Activated CD4-positive, CD25-positive, alpha-beta regulatory T cell treated with anti-CD3 and anti-CD28 coated beads, Interleukin-2, amount 50 U/mL, for 72 hours (primary cell): ENCODE data around the gene SEC61A1.

ENCODE experiments used
- DNase-seq: peaks from one replicate; pipeline ENCODE4 v3.0.0; 2021

The SEC61A1 gene

DNA sequence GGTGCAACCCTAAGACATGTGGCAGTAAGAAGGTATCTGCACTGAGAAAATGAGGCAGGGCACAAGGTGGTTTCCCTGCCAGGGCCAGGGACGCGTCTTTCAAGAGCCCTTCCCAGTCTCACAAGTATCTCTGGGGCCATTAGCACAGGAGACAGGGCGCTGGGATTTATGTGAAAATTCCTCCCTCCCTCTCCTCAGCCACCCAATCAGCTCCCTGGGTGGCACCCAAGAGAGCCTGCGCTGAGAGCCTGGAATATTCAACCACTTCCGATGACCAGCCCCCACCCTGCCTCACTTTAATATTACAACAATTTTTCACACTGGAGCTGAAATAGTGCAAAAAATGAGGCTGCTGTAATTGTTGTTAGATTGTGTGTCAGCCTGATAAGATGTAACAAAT is 26.1 kb downstream of the SEC61A1 start:
- DNase-seq = no peak

DNA sequence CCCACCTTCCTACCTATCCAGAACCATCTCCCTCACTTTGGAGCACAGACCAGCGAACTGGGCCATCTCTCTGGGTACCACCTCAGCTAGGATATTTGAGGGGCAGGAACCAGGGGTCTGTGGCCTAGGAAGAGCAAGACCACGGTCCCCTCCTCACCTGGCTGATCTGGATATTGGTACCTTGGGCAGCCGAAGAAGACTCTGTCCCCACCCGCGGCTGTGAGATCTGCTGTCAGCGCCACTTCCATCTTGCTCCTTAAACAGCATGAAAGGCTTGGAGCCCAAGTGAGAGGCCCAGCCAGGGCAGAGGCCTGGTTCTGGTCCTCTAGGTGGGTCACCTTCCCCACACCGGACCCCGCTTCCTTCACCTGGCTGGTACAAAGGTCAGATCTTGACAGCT is 26.6 kb downstream of the SEC61A1 start:
- DNase-seq = peak; percentile 23

- peak; percentile 23 for DNase-seq
Observed at GRCh38 chr3:128079823-128080222, 27.6 kb downstream of the SEC61A1 start.

DNA sequence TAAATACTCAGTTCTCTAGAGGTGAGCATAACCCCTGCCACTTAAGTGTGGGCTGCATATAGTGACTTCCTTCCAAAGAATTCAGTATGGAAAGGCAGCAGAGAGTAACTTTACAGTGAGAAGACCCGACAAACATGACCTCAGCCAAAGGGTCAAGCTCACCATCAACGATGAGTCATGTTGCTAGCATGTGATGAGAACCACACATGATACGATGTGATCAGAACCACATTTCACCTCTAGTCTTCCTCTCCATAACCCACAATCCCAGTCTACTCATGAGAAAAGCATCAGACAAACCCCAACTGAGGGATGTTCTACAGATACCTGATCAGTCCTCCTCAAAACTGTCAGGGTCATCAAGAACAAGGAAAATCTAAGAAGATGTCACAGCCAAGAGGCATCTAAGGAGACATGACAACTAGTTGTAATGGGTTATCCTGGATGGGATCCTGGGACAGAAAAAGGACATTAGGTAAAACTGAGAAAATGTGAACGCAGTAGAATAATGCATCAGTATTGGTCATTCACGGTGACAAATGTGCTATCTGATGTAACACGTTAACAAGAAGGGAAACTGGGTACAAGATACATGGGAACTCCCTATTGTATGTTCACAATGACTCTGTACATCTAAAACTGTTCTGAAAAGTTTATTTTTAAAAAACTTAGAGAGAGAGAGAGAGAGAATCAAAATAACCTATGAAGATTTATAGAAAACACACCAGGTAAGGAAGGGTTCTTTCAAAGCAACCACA is 28.3 kb downstream of the SEC61A1 start:
- peak; percentile 1 for DNase-seq

GRCh38 chr3:128081226-128081625 is 29.0 kb downstream of the SEC61A1 start:
- DNase-seq = peak; percentile 5

DNA sequence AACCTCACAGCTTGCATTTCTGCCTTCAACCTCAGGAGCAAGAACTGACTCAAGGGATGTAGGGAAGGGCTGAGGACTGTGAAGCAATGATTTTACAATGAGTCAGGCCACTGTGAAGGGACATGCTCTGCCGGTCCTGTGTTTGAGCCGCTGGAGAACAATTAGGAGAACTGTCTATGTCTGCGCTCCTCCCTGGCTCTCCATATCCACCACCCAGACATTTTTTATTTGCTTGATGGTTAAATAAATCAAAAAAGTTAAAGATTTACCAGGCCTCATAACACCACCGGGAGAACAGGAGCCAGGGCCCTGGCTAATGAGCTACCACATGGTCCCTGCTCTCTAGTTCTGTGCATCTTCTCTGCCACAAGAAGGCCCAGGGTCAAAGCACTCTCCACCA is 29.6 kb downstream of the SEC61A1 start:
- no peak for DNase-seq

DNA sequence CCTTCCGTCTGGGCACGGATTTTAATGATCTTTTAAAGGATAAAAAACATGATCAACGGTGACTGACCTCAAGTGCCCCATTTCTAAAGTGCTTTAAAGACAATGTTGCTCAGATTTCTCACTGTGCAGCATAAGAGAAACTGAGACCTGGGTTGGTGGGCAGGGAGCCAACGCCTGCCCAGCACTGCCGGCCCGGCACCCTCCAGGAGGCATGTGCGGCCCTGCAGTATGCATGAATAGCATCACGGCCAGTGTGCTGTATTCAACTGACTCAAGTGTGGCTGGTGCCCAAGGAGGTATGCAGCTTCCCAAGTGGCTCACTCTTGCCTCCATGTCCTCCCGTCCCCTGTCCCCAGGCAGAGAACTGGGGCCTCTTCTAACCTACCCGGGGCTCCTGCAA is 30.3 kb downstream of the SEC61A1 start:
- DNase-seq = peak; percentile 11

GRCh38 chr3:128083396-128083795 is 31.2 kb downstream of the SEC61A1 start:
- DNase-seq = peak; percentile 5

- no peak for DNase-seq
Observed at GRCh38 chr3:128083980-128084674, 31.9 kb downstream of the SEC61A1 start.

- DNase-seq = peak; percentile 5
Observed at GRCh38 chr3:128084675-128085021, 32.4 kb downstream of the SEC61A1 start.

DNA sequence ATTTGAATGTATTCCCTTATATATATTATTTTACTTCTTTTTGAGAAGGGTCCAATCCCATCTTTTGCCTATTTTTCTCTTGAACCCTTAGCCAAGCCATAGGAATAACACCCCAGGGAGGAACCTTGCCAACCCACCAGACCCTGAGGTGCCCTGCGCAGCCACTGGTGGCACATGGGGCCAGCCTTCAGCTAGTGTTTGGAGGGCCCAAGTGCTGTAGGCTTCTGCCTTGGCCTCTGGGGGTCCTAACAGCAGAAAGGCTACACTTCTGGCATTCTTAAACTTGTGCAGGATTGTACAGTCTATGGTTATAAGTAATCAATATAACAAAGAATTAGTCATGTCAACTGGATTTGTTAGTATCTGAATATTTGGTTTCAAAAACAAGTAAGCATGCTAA is 36.9 kb downstream of the SEC61A1 start:
- DNase-seq = no peak

DNA sequence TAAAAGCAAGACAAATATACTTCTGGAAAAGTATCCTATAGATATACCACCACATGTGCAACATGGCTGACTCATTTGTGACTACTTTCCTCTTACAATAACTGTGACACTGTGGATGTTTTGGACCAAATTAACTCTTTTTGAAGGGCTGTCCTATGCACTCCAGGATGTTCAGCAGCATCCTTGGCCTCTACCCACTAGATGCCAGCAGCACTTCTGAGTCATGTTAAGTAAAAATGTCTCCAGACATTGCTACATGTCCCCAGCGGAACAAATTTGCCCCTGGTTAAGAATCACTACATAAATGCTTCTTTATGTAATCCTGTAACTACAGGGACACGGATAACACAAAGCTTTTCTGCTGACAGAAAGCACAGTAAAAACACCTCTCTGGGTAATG is 39.3 kb downstream of the SEC61A1 start:
- DNase-seq = no peak

GRCh38 chr3:128094295-128095151 is 42.3 kb downstream of the SEC61A1 start:
- DNase-seq = no peak

GRCh38 chr3:128095222-128095703 is 43.0 kb downstream of the SEC61A1 start:
- peak; percentile 80 for DNase-seq

DNA sequence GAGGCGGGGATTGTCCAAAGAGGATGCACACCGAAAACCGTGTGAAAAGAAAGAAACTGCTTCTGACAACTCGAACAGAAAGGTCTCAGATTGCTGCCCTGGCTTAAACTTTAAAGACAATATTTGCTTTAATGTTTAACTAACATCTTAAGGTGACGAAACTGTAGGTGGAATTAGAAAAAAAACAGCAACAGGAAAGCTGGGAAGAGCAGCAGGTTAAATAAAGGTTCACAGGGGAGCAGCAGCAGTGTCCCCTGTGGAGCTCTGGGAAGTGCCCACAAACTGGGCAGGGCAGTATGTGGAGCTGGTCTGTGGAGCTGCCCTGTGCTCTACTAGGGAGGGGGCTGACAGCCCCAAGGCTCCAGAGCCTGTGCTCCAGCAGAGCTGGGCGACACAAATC is 46.0 kb downstream of the SEC61A1 start:
- DNase-seq = no peak

DNA sequence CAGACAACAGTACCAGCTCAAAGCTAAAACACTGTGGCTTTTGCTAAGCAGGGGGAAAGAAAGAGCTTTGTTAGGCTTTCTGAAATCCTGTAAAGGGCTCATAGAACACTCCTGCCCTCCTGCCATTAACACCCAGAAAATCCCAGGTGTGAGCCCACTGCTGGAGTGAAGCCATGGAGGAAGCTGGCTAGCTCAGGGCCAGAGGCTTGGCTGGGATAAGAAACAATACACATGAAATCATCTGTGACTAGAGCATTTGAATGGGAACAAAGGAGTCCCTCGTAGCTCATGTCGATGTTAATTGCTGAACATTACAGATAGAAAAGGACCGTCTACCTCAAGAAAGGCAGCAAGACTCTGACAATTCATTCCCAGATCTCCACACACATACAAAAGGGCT is 47.9 kb downstream of the SEC61A1 start:
- no peak for DNase-seq

DNA sequence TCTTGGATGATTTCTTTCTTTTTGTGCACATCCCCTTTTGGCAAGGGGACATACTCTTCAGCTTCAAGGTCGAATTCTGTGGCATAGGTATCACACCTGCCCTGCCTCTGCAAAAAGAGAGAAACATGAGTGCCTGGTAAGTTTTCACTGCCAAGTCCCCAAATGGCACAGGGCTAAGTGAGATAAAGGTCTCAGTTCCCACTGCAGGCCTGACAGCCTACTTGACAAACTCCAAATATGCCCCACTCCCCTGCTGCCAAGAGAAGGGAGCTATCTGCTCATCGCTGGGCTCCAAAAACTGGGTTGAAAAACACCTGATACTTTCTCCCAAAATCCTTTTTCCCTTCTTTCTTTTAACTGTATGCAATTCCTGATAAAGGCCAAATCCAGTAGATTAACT is 48.4 kb downstream of the SEC61A1 start:
- DNase-seq = no peak

DNA sequence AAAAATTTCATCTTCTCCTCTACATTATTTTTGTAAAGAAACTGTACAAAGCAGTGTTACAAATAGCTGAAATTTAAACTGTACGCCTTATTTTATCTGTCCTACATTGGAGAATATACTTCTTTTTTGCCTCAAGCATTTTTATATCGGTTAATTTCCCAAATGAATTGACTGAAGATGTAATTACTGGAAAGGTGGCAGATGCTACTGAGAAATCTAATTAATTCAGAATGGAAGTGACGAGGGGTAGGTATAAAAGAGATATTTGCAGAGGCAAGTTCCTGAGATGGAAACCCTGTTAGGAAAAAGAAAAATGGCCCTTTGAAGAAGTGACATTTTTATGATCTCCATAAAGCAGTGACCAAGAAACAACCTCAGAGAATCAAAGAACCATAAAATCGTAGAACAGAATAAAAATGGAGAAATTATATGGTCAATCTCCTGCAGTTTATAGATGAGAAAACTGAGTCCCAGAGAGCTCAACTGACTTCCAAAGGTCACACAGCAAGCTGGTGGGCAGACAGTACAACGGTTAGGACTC is 51.0 kb downstream of the SEC61A1 start:
- no peak for DNase-seq

DNA sequence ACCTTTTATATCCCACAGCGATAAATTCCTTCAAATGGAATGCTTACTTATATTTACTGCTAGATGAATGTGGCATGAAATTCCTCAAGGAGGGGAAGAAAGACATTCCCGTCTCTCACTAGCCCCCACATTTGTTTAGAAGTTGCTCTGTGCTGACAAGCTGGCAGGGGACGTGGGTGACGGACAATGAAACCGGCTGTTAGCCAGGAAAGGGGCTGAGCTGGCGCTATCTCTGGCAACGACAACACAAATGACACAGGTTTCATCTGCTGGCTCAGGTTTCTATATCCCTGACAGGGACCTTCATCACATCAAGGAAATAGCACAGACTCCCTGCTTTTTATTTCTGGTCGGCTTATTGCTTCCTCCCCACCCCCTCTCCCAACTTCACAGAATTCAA is 55.6 kb downstream of the SEC61A1 start:
- no peak for DNase-seq

GRCh38 chr3:128111147-128111546 is 58.9 kb downstream of the SEC61A1 start:
- DNase-seq = no peak

GRCh38 chr3:128112357-128112968 is 60.2 kb downstream of the SEC61A1 start:
- no peak for DNase-seq
